Measurements from ENCODE around the gene PAOX.

DNA sequence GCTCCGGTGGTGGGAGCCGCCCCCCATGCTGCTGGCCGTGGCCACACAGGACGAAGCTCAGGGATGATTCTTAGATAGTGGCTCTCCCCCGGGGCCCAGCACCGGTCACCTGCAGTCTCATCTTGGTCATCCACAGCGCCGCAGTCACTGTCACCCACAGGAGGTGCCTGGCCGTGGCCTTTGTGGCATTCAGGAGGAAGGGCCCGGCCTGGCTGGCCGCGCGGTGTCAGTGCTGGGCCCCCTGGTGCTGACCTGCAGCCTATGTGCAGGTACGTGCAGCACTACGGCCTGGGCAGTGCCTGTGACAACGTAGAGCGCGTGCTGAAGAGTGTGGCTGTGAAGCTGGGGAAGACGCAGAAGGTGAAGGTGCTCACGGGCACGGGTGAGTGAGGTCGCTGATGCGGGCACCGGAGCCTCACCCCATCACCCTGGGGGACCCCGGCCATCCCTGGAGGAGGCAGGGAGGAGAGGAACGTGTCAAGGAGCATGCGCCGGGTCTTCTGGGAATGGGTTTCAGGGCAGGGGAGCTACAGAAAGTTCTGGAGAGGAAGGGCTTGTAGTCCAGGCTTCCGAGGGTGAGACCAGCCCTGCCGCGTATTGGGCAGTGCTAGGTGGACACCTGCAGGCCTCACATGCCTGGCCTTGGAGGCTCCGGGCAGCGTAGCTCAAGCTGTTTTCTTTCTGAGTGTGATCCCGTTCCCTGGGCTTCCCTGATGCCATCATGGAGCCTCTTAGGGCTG, 40.3 kb downstream of the PAOX start:
- TF ChIP-seq GATA2 (IDR thresholded peaks at IDR 0.05; ENCODE audit: low read depth, low read length) (no peak), GATA3 (IDR thresholded peaks at IDR 0.05; ENCODE audit: low read depth, low read length) (no peak)

All from SH-SY5Y (cell line).